HepG2 (cell line): Measurements from ENCODE around the gene EPC1. TPM values are rescaled to one million over a fixed set of nuclear protein-coding genes. Genes with fewer than 3 reads are reported as not detected.

Experiments used
- ATAC-seq: fragments of 200-7000 bp; cut with Tn5 transposase; 3 replicates; pipeline ENCODE4 v1.9.1; 2020; ENCODE audit warnings: mild to moderate bottlenecking, moderate library complexity
- BruUV-seq: library from RNA; stranded (reverse); fragments of 400-500 nt; replicated peaks from 2 replicates; lab custom pipeline; 2021; lab: Mats Ljungman, UMichigan
- CTCF ChIA-PET: fragments of 300-600 bp; formaldehyde crosslinking; extraction: SDS; loops from one replicate; lab custom pipeline; 2021; ENCODE audit warnings: low total read pairs, inconsistent platforms, low intra/inter-chr PET ratio; lab: Yijun Ruan, JAX
- POLR2A ChIA-PET: fragments of 350-600 bp; sonication (Branson Sonifier 250); formaldehyde crosslinking; loops from one replicate; lab custom pipeline; 2020; ENCODE audit warnings: antibody characterized with exemption, inconsistent platforms; lab: Yijun Ruan, JAX
- DNase-seq: peaks from one replicate; pipeline ENCODE4 v3.0.0-alpha.2; 2015; ENCODE audit warnings: low spot score
- FAIRE-seq: peaks from 3 replicates; lab custom pipeline; 2011; peaks lifted over from hg19 to GRCh38; lab: Jason Lieb, UNC
- H2AFZ ChIP-seq: one replicate; pipeline ENCODE4 v1.6.1; 2011; ENCODE audit warnings: low read length, inconsistent platforms
- H3K27ac ChIP-seq: fragments of 300-600 bp; 3 replicates; pipeline ENCODE4 v1.8.0; 2011; ENCODE audit warnings: mixed run types, mild to moderate bottlenecking, mixed read lengths, low read length, inconsistent platforms; ENCODE audit not compliant: insufficient read depth; ENCODE audit errors: extremely low read length
- H3K27me3 ChIP-seq, 2 experiments: fragments of 200-600 bp in 1 of 2; 2 replicates in 1 of 2; 3 replicates in 1 of 2; pipeline versions ENCODE4 v1.6.0 to v1.8.0; 2011; ENCODE audit warnings: low read length in 2 of 2, mild to moderate bottlenecking in 2 of 2, moderate library complexity in 2 of 2, inconsistent platforms in 1 of 2; ENCODE audit not compliant: insufficient read depth in 2 of 2, control insufficient read depth in 1 of 2
- H3K36me3 ChIP-seq, 2 experiments: fragments of 200-600 bp in 1 of 2; replicated peaks in 1 of 2; 2 replicates in 1 of 2; 3 replicates in 1 of 2; pipeline versions ENCODE4 v1.5.1 to v1.8.0; 2011; ENCODE audit warnings: low read length in 2 of 2, inconsistent platforms in 1 of 2; ENCODE audit not compliant: insufficient read depth in 2 of 2, control insufficient read depth in 1 of 2
- H3K4me1 ChIP-seq: 2 replicates; pipeline ENCODE4 v1.5.1; 2012; ENCODE audit warnings: low read length, inconsistent platforms; ENCODE audit not compliant: insufficient read depth
- H3K4me2 ChIP-seq: 2 replicates; pipeline ENCODE4 v1.6.0; 2011; ENCODE audit warnings: low read depth, low read length, inconsistent platforms
- H3K4me3 ChIP-seq, 3 experiments: fragments of 200-600 bp in 1 of 3; sonication (generic), shearing (Covaris generic) in 1 of 3; replicated peaks in 1 of 3; 2 replicates each; pipeline ENCODE4 v1.5.1; 2011 to 2016; ENCODE audit warnings: low read length in 3 of 3, inconsistent platforms in 2 of 3, low read depth in 2 of 3, mild to moderate bottlenecking in 2 of 3, control low read depth in 1 of 3, mixed read lengths in 1 of 3; ENCODE audit not compliant: insufficient read depth in 1 of 3
- H3K79me2 ChIP-seq: one replicate; pipeline ENCODE4 v1.6.1; 2011; ENCODE audit warnings: low read length, inconsistent platforms; ENCODE audit not compliant: insufficient read depth
- H3K9ac ChIP-seq: 2 replicates; pipeline ENCODE4 v1.6.0; 2011; ENCODE audit warnings: mild to moderate bottlenecking, low read depth, low read length, inconsistent platforms; ENCODE audit not compliant: insufficient read depth
- H3K9me3 ChIP-seq: 2 replicates; pipeline ENCODE4 v1.5.1; 2012; ENCODE audit warnings: mild to moderate bottlenecking, low read length
- H4K20me1 ChIP-seq: 2 replicates; pipeline ENCODE4 v1.6.0; 2011; ENCODE audit warnings: inconsistent platforms, mild to moderate bottlenecking, low read length, moderate library complexity; ENCODE audit not compliant: insufficient read depth
- ARHGAP35 ChIP-seq: sonication (generic); formaldehyde crosslinking; IDR thresholded peaks from 2 replicates; pipeline ENCODE4 v1.9.0; 2022; ENCODE audit warnings: mild to moderate bottlenecking, inconsistent platforms, moderate library complexity, missing genetic modification reagents, borderline replicate concordance
- CHD2 ChIP-seq: IDR thresholded peaks from 2 replicates; pipeline ENCODE4 v1.6.1; 2011; ENCODE audit warnings: low read depth, low read length, improper control_type of control experiment
- KMT2B ChIP-seq: IDR thresholded peaks from 2 replicates; pipeline ENCODE4 v1.6.1; 2016; ENCODE audit warnings: missing genetic modification reagents, missing compliant biosample characterization
- MYC ChIP-seq: sonication (generic); formaldehyde crosslinking; IDR thresholded peaks from 2 replicates; pipeline ENCODE4 v1.9.0; 2021; ENCODE audit warnings: missing genetic modification reagents, borderline replicate concordance
- NAIF1 ChIP-seq: sonication (generic); formaldehyde crosslinking; IDR thresholded peaks from 2 replicates; pipeline ENCODE4 v1.5.0; 2020; ENCODE audit warnings: mild to moderate bottlenecking, missing genetic modification reagents, borderline replicate concordance
- NFKBIZ ChIP-seq: IDR thresholded peaks from 2 replicates; pipeline ENCODE4 v1.6.1; 2018; ENCODE audit warnings: missing genetic modification reagents, missing compliant biosample characterization
- PITX1 ChIP-seq: sonication (generic); formaldehyde crosslinking; IDR thresholded peaks from 2 replicates; pipeline ENCODE4 v1.5.1; 2020; ENCODE audit warnings: mild to moderate bottlenecking, missing genetic modification reagents
- POLR2AphosphoS5 ChIP-seq: IDR thresholded peaks from 2 replicates; pipeline ENCODE4 v1.6.1; 2012; ENCODE audit warnings: low read depth, low read length
- PRMT3 ChIP-seq: sonication (generic); formaldehyde crosslinking; IDR thresholded peaks from 2 replicates; pipeline ENCODE4 v1.8.1; 2022; ENCODE audit warnings: low read depth, mild to moderate bottlenecking, moderate library complexity, missing genetic modification reagents, borderline replicate concordance
- SRSF9 ChIP-seq: fragments of 200-400 bp; formaldehyde crosslinking; IDR thresholded peaks from 2 replicates; pipeline ENCODE4 v1.6.1; 2018; ENCODE audit warnings: borderline replicate concordance, mild to moderate bottlenecking, low read depth, low read length; ENCODE audit not compliant: insufficient read depth, poor library complexity, severe bottlenecking
- ZKSCAN1 ChIP-seq: fragments of 150-350 bp; IDR thresholded peaks from 2 replicates; pipeline ENCODE4 v1.6.1; 2014; ENCODE audit warnings: low read length
- ZKSCAN5 ChIP-seq: sonication (generic); formaldehyde crosslinking; IDR thresholded peaks from 2 replicates; pipeline ENCODE4 v1.5.1; 2020; ENCODE audit warnings: mild to moderate bottlenecking, missing genetic modification reagents
- ZNF12 ChIP-seq: sonication (generic); formaldehyde crosslinking; IDR thresholded peaks from 2 replicates; pipeline ENCODE4 v1.5.0; 2020; ENCODE audit warnings: missing genetic modification reagents
- ZNF589 ChIP-seq: sonication (generic); formaldehyde crosslinking; conservative IDR thresholded peaks from 2 replicates; pipeline ENCODE4 v1.8.0; 2022; ENCODE audit warnings: mild to moderate bottlenecking, moderate library complexity, missing genetic modification reagents
- ZNF672 ChIP-seq: sonication (generic); formaldehyde crosslinking; IDR thresholded peaks from 2 replicates; pipeline ENCODE4 v1.8.1; 2022; ENCODE audit warnings: missing genetic modification reagents
- WGBS: methylation state at CpG from one replicate; pipeline ENCODE4 v1.1.6; 2017; ENCODE audit warnings: low lambda C conversion rate; 5-methylcytosine and 5-hydroxymethylcytosine counted together
- in situ Hi-C: cut with HindIII; loops from 2 replicates; pipeline ENCODE4 v1.10.0; 2017; ENCODE audit warnings: low pct_unique_long_range_greater_than_20kb; ENCODE audit not compliant: extremely low pct_ligation_motif_present
- intact Hi-C: fragments of 100-400 bp; cut with micrococcal nuclease; formaldehyde crosslinking; loops from one replicate; pipeline ENCODE4 v1.10.0; 2022; ENCODE audit not compliant: unreplicated experiment
- polyA plus RNA-seq, 8 experiments: library from polyadenylated mRNA; depleted of rRNA in 3 of 8; stranded (reverse) in 7 of 8; unstranded in 1 of 8; fragments of >200 nt; fragmentation: Illumina TruSeq in 4 of 8; extraction: Trizol in 4 of 8; gene quantifications; 2 replicates each; pipeline versions ENCODE4 v1.2.1 to v1.2.3, GENCODE V29; 2011 to 2016; ENCODE audit warnings: low read depth in 4 of 8, missing spikeins in 1 of 8, mixed read lengths in 1 of 8; ENCODE audit not compliant: insufficient read depth in 1 of 8
- total RNA-seq, 5 experiments: library from RNA; depleted of rRNA; stranded (reverse); fragments of >200 nt; fragmentation: Illumina TruSeq; extraction: Trizol; gene quantifications; 2 replicates each; pipeline ENCODE4 v1.2.3, GENCODE V29; 2016; ENCODE audit warnings: low read depth in 1 of 5
- TF ChIP-seq, protein P1 (sequence below): sonication (generic); formaldehyde crosslinking; IDR thresholded peaks from 2 replicates; pipeline ENCODE4 v1.8.0; 2022; ENCODE audit warnings: mild to moderate bottlenecking, missing genetic modification reagents; ENCODE audit not compliant: insufficient replicate concordance
- TF ChIP-seq, protein P2 (sequence below): sonication (generic); formaldehyde crosslinking; IDR thresholded peaks from 2 replicates; pipeline ENCODE4 v1.5.0; 2020; ENCODE audit warnings: missing genetic modification reagents
- TF ChIP-seq, protein P3 (sequence below): sonication (generic); formaldehyde crosslinking; IDR thresholded peaks from 2 replicates; pipeline ENCODE4 v1.9.0; 2021; ENCODE audit warnings: missing genetic modification reagents, mild to moderate bottlenecking, borderline replicate concordance

Gene EPC1
- total and polyA plus RNA-seq, 2 of the 13 experiments (the other 11 are each of a cell fraction or from before 2014, with no cell fraction given), result 28.7 to 44.2 TPM

GRCh38 chr10:32337350-32337749 is 9.6 kb downstream of the EPC1 start:
- WGBS, result 86% methylated on average over 1 of the region's 1 CpG
- DNase-seq (no peak), FAIRE-seq (no peak), ATAC-seq (no peak)
- H3K4me1 ChIP-seq, result peaks cover 63% of the 10 kb centered on the region
- H4K20me1 ChIP-seq, result peaks cover 54% of the 10 kb centered on the region
- H2AFZ ChIP-seq, result no peak overlapping the region
- H3K79me2 ChIP-seq, result peaks cover 96% of the 10 kb centered on the region
- no peak overlapping the region for H3K9ac ChIP-seq
- no peak overlapping the region for H3K27ac ChIP-seq
- H3K4me3 ChIP-seq, result no peak overlapping the region
- TF ChIP-seq PRMT3 (CRISPR knock-in tag) (no peak), ZKSCAN1 (no peak), ZNF672 (CRISPR knock-in tag) (no peak), NAIF1 (no peak), POLR2AphosphoS5 (no peak), ARHGAP35 (CRISPR knock-in tag) (no peak), SRSF9 (no peak), NFKBIZ (CRISPR knock-in tag) (no peak), ZKSCAN5 (CRISPR knock-in tag) (no peak), ZNF12 (CRISPR knock-in tag) (no peak), KMT2B (no peak), PITX1 (CRISPR knock-in tag) (no peak), CHD2 (no peak), ZNF589 (CRISPR knock-in tag) (no peak), MYC (CRISPR knock-in tag) (no peak)
- TF ChIP-seq, protein P1, sequence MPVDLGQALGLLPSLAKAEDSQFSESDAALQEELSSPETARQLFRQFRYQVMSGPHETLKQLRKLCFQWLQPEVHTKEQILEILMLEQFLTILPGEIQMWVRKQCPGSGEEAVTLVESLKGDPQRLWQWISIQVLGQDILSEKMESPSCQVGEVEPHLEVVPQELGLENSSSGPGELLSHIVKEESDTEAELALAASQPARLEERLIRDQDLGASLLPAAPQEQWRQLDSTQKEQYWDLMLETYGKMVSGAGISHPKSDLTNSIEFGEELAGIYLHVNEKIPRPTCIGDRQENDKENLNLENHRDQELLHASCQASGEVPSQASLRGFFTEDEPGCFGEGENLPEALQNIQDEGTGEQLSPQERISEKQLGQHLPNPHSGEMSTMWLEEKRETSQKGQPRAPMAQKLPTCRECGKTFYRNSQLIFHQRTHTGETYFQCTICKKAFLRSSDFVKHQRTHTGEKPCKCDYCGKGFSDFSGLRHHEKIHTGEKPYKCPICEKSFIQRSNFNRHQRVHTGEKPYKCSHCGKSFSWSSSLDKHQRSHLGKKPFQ (CRISPR knock-in tag), result no peak
- TF ChIP-seq, protein P2, sequence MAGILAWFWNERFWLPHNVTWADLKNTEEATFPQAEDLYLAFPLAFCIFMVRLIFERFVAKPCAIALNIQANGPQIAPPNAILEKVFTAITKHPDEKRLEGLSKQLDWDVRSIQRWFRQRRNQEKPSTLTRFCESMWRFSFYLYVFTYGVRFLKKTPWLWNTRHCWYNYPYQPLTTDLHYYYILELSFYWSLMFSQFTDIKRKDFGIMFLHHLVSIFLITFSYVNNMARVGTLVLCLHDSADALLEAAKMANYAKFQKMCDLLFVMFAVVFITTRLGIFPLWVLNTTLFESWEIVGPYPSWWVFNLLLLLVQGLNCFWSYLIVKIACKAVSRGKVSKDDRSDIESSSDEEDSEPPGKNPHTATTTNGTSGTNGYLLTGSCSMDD, result no peak
- TF ChIP-seq, protein P3, sequence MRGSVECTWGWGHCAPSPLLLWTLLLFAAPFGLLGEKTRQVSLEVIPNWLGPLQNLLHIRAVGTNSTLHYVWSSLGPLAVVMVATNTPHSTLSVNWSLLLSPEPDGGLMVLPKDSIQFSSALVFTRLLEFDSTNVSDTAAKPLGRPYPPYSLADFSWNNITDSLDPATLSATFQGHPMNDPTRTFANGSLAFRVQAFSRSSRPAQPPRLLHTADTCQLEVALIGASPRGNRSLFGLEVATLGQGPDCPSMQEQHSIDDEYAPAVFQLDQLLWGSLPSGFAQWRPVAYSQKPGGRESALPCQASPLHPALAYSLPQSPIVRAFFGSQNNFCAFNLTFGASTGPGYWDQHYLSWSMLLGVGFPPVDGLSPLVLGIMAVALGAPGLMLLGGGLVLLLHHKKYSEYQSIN (CRISPR knock-in tag), result no peak
- in situ Hi-C loops (no loop called here), intact Hi-C loops (no loop called here)
- CTCF ChIA-PET, result no interaction called here
- no TSS peak for BruUV-seq
- H3K27me3 ChIP-seq, result no peaks in the 10 kb centered on the region
- POLR2A ChIA-PET, result interaction anchor here (0.8 kb wide), 2 partner anchors 9 to 23 kb away, joined by 3 read pairs; no protein-coding TSS in a partner anchor
- no peak overlapping the region for H3K4me2 ChIP-seq
- H3K36me3 ChIP-seq, result peaks cover 1% of the 10 kb centered on the region in 2 experiments; a peak in 2 of 5 replicates
- H3K9me3 ChIP-seq, result no peaks in the 10 kb centered on the region
